ENCODE measurements around the gene PCDHGB6. TPM values are rescaled to one million over a fixed set of nuclear protein-coding genes. Genes with fewer than 3 reads are reported as not detected.

Gene PCDHGB6
- total and polyA plus RNA-seq, 4 donors, result 1.1 to 11.6 (median 4.1) TPM

- Histone ChIP-seq H3K4me3 (no peak overlapping the region), H3K27ac (ENCODE audit: low read depth in 1 of 2, low read length in 1 of 2) (no peak overlapping the region), H3K4me1 (ENCODE audit: control insufficient read depth in 5 of 5, insufficient read depth in 5 of 5, low read length in 5 of 5) (peaks cover 0 to 4% (median 0%) of the 10 kb centered on the region in 5 donors), H3K36me3 (ENCODE audit: control insufficient read depth in 4 of 4, insufficient read depth in 4 of 4, low read length in 4 of 4) (peaks cover 0 to 32% (median 0%) of the 10 kb centered on the region in 4 donors), H3K9ac (ENCODE audit: insufficient read depth in 1 of 2, low read length in 2 of 2) (no peak overlapping the region), H3K9me3 (ENCODE audit: control insufficient read depth in 4 of 4, insufficient read depth in 3 of 4, low read length in 3 of 4) (peaks cover 0 to 56% (median 31%) of the 10 kb centered on the region in 4 donors), H3K27me3 (ENCODE audit: control insufficient read depth in 3 of 3, insufficient read depth in 3 of 3, low read length in 2 of 3) (peaks cover 0 to 7% (median 7%) of the 10 kb centered on the region in 3 donors)
- TF ChIP-seq, protein P1, sequence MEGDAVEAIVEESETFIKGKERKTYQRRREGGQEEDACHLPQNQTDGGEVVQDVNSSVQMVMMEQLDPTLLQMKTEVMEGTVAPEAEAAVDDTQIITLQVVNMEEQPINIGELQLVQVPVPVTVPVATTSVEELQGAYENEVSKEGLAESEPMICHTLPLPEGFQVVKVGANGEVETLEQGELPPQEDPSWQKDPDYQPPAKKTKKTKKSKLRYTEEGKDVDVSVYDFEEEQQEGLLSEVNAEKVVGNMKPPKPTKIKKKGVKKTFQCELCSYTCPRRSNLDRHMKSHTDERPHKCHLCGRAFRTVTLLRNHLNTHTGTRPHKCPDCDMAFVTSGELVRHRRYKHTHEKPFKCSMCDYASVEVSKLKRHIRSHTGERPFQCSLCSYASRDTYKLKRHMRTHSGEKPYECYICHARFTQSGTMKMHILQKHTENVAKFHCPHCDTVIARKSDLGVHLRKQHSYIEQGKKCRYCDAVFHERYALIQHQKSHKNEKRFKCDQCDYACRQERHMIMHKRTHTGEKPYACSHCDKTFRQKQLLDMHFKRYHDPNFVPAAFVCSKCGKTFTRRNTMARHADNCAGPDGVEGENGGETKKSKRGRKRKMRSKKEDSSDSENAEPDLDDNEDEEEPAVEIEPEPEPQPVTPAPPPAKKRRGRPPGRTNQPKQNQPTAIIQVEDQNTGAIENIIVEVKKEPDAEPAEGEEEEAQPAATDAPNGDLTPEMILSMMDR (IDR thresholded peaks at IDR 0.05; ENCODE audit: control extremely low read depth, extremely low read depth), result no peak
- no peak for DNase-seq
- WGBS, 2 donors, result 26 to 27% methylated on average over 64 of the region's 64 CpGs
- ATAC-seq (ENCODE audit: insufficient read depth, low FRiP score), result no peak
These were observed 1.9 kb downstream of the PCDHGB6 start for GRCh38 chr5:141409598-141410306.

GRCh38 chr5:141411575-141411974 lies 3.8 kb downstream of the PCDHGB6 start:
- no peak overlapping the region for H3K27ac ChIP-seq (ENCODE audit: low read depth in 1 of 2, low read length in 1 of 2)

DNA sequence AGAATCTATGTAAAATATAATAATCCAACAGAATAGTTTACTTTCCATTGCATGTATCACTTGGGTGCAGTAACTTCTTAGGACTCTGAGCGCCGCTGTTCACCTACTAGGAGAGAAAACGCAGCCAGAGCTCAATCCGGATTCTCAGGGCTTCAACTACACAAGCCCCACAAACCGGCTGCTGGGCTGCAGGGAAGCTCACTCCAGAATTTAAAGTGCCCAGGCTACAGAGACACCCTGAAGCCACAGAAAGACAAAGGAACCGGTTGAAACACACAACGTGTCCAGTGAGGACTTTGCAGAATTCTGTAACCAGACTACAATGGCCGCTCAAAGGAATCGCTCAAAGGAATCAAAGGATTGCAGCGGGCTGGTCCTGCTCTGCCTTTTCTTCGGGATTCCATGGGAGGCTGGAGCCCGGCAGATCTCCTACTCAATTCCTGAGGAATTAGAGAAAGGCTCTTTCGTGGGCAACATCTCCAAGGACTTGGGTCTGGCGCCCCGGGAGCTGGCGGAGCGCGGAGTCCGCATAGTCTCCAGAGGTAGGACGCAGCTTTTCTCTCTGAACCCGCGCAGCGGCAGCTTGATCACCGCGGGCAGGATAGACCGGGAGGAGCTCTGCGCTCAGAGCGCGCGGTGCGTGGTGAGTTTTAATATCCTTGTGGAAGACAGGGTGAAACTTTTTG lies 5.2 kb downstream of the PCDHGB6 start, which contains the start of gene PCDHGA10:
Gene PCDHGA10 (plus strand): TSS at position 134 of the 686 bp plus-strand sequence. CDS start 189 bp downstream, at position 323.
- Histone ChIP-seq H3K36me3 (ENCODE audit: control insufficient read depth in 4 of 4, insufficient read depth in 4 of 4, low read length in 4 of 4) (peaks cover 0 to 33% (median 0%) of the 10 kb centered on the region in 4 donors), H3K4me1 (ENCODE audit: control insufficient read depth in 5 of 5, insufficient read depth in 5 of 5, low read length in 5 of 5) (peaks cover 0 to 2% (median 0%) of the 10 kb centered on the region in 5 donors)
- DNase-seq, result peak; percentile 60 to 67 (median 66)

More at GRCh38 chr5:141411575-141411974, 3.8 kb downstream of the PCDHGB6 start:
- DNase-seq, result no peak
- Histone ChIP-seq H3K27me3 (ENCODE audit: control insufficient read depth in 3 of 3, insufficient read depth in 3 of 3, low read length in 2 of 3) (peaks cover 0 to 7% (median 7%) of the 10 kb centered on the region in 3 donors), H3K4me1 (ENCODE audit: control insufficient read depth in 5 of 5, insufficient read depth in 5 of 5, low read length in 5 of 5) (peaks cover 0 to 2% (median 0%) of the 10 kb centered on the region in 5 donors), H3K9me3 (ENCODE audit: control insufficient read depth in 4 of 4, insufficient read depth in 3 of 4, low read length in 3 of 4) (peaks cover 0 to 51% (median 31%) of the 10 kb centered on the region in 4 donors), H3K9ac (ENCODE audit: insufficient read depth in 1 of 2, low read length in 2 of 2) (no peak overlapping the region), H3K36me3 (ENCODE audit: control insufficient read depth in 4 of 4, insufficient read depth in 4 of 4, low read length in 4 of 4) (peaks cover 0 to 30% (median 0%) of the 10 kb centered on the region in 4 donors), H3K4me3 (no peak overlapping the region)
- no peak for ATAC-seq (ENCODE audit: insufficient read depth, low FRiP score)
- TF ChIP-seq, protein P1 (IDR thresholded peaks at IDR 0.05; ENCODE audit: control extremely low read depth, extremely low read depth), result no peak
- WGBS, 2 donors, result 58 to 77% methylated on average over 3 of the region's 3 CpGs

More for the DNA sequence above, 5.2 kb downstream of the PCDHGB6 start, which contains the start of gene PCDHGA10:
- TF ChIP-seq, protein P1 (IDR thresholded peaks at IDR 0.05; ENCODE audit: control extremely low read depth, extremely low read depth), result peak; percentile 14
- no peak for ATAC-seq (ENCODE audit: insufficient read depth, low FRiP score)
- WGBS, 2 donors, result 14 to 16% methylated on average over 31 of the region's 31 CpGs
- Histone ChIP-seq H3K9ac (ENCODE audit: insufficient read depth in 1 of 2, low read length in 2 of 2) (no peak within 1 kb of the TSS), H3K27me3 (ENCODE audit: control insufficient read depth in 3 of 3, insufficient read depth in 3 of 3, low read length in 2 of 3) (peaks cover 0 to 7% (median 7%) of the 10 kb centered on the region in 3 donors), H3K27ac (ENCODE audit: low read depth in 1 of 2, low read length in 1 of 2) (no peak within 1 kb of the TSS), H3K9me3 (ENCODE audit: control insufficient read depth in 4 of 4, insufficient read depth in 3 of 4, low read length in 3 of 4) (peaks cover 0 to 54% (median 28%) of the 10 kb centered on the region in 4 donors), H3K4me3 (no peak within 1 kb of the TSS)
